ENCODE results near the gene DPYSL4.

Gene DPYSL4

GRCh38 chr10:132189016-132189415 is 2.3 kb downstream of the DPYSL4 start:
- Histone ChIP-seq H3K4me3 (no peak overlapping the region), H3K27ac (no peak overlapping the region)
- DNase-seq (ENCODE audit: low spot score), result no peak
- no peak for TF ChIP-seq CTCF (IDR thresholded peaks at IDR 0.05)

- no peak for DNase-seq (ENCODE audit: low spot score)
- H3K4me3 ChIP-seq, result no peak overlapping the region
- no peak overlapping the region for H3K27ac ChIP-seq
- TF ChIP-seq CTCF (IDR thresholded peaks at IDR 0.05), result no peak
These were observed 3.2 kb downstream of the DPYSL4 start for GRCh38 chr10:132189810-132190422.

GRCh38 chr10:132192076-132192975 is 5.6 kb downstream of the DPYSL4 start:
- no peak for DNase-seq (ENCODE audit: low spot score)
- no peak overlapping the region for H3K27ac ChIP-seq
- H3K4me3 ChIP-seq, result no peak overlapping the region
- TF ChIP-seq CTCF (IDR thresholded peaks at IDR 0.05), result no peak

GRCh38 chr10:132192991-132193665 is 6.4 kb downstream of the DPYSL4 start:
- no peak for TF ChIP-seq CTCF (IDR thresholded peaks at IDR 0.05)
- no peak for DNase-seq (ENCODE audit: low spot score)
- Histone ChIP-seq H3K27ac (no peak overlapping the region), H3K4me3 (no peak overlapping the region)

- no peak for DNase-seq (ENCODE audit: low spot score)
- no peak for TF ChIP-seq CTCF (IDR thresholded peaks at IDR 0.05)
- H3K27ac ChIP-seq, result no peak overlapping the region
- no peak overlapping the region for H3K4me3 ChIP-seq
These were observed 7.3 kb downstream of the DPYSL4 start for GRCh38 chr10:132193907-132194552.

GRCh38 chr10:132194726-132195125 is 8.0 kb downstream of the DPYSL4 start:
- no peak overlapping the region for H3K4me3 ChIP-seq
- DNase-seq (ENCODE audit: low spot score), result no peak
- H3K27ac ChIP-seq, result no peak overlapping the region
- no peak for TF ChIP-seq CTCF (IDR thresholded peaks at IDR 0.05)
